OCI-LY7 (cell line): ENCODE results near the gene UBAP1.

Experiments used
- EZH2phosphoT487 ChIP-seq: fragments of 200-600 bp; sonication (generic); IDR thresholded peaks from 2 replicates; pipeline ENCODE4 v1.6.1; 2018; ENCODE audit warnings: low read depth, borderline replicate concordance, mild to moderate bottlenecking, mixed run types, antibody characterized with exemption, low read length, moderate library complexity, mixed read lengths
- TF ChIP-seq, protein P1 (sequence below): fragments of 200-600 bp; sonication (generic); conservative IDR thresholded peaks from 2 replicates; pipeline ENCODE4 v1.5.1; 2014; ENCODE audit warnings: mild to moderate bottlenecking, antibody characterized with exemption, low read length, moderate library complexity, mixed read lengths

DNA sequence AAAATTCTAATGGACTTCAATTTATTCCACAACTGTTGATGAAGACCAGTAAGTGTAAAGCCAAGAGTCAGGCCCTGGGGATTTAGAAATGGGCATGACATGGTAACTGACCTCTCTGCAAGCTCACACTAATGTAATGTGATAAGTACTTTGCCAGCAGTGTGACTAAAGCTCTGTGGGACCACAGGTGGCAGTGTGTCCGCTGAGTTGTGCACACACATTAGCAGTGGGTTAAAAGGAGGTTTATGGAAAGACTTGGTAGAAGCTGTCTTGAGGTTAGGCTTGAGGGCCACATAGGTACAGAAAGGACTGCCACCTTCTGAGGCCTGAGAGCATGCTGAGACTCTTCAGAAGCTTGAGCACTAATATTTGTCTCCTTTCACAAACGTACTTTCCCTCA, 67.6 kb downstream of the UBAP1 start:
- TF ChIP-seq, protein P1, sequence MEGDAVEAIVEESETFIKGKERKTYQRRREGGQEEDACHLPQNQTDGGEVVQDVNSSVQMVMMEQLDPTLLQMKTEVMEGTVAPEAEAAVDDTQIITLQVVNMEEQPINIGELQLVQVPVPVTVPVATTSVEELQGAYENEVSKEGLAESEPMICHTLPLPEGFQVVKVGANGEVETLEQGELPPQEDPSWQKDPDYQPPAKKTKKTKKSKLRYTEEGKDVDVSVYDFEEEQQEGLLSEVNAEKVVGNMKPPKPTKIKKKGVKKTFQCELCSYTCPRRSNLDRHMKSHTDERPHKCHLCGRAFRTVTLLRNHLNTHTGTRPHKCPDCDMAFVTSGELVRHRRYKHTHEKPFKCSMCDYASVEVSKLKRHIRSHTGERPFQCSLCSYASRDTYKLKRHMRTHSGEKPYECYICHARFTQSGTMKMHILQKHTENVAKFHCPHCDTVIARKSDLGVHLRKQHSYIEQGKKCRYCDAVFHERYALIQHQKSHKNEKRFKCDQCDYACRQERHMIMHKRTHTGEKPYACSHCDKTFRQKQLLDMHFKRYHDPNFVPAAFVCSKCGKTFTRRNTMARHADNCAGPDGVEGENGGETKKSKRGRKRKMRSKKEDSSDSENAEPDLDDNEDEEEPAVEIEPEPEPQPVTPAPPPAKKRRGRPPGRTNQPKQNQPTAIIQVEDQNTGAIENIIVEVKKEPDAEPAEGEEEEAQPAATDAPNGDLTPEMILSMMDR = no peak
- TF ChIP-seq EZH2phosphoT487 = no peak
